GM21619 (cell line): Measurements from ENCODE around the gene IFITM10.

Experiments
- ATAC-seq: cut with Tn5 transposase; IDR thresholded peaks from one replicate; pipeline ENCODE4 v1.9.1; 2021; ENCODE audit not compliant: unreplicated experiment

IFITM10 gene

GRCh38 chr11:1750481-1750839 lies at the start of gene IFITM10:
Gene IFITM10 (minus strand): TSS chr11:1750595. CDS start chr11:1750442, 153 bp downstream.
- no peak for ATAC-seq

- no peak for ATAC-seq
These were observed 47.2 kb upstream of the IFITM10 start for GRCh38 chr11:1797391-1798125.

GRCh38 chr11:1796413-1797011 lies 46.1 kb upstream of the IFITM10 start:
- ATAC-seq: no peak

GRCh38 chr11:1793081-1793480 lies 42.7 kb upstream of the IFITM10 start:
- no peak for ATAC-seq

- no peak for ATAC-seq
These were observed 42.1 kb upstream of the IFITM10 start for GRCh38 chr11:1792461-1792860.

- no peak for ATAC-seq
These were observed 41.5 kb upstream of the IFITM10 start for GRCh38 chr11:1791912-1792311.

GRCh38 chr11:1786466-1786865 lies 36.1 kb upstream of the IFITM10 start:
- ATAC-seq: no peak

- no peak for ATAC-seq
These were observed 35.5 kb upstream of the IFITM10 start for GRCh38 chr11:1785749-1786413.

GRCh38 chr11:1784761-1785650 lies 34.6 kb upstream of the IFITM10 start:
- no peak for ATAC-seq

GRCh38 chr11:1783725-1784529 lies 33.5 kb upstream of the IFITM10 start:
- no peak for ATAC-seq

GRCh38 chr11:1782831-1783724 lies 32.7 kb upstream of the IFITM10 start:
- no peak for ATAC-seq

- ATAC-seq: no peak
These were observed 31.7 kb upstream of the IFITM10 start for GRCh38 chr11:1782031-1782590.

- no peak for ATAC-seq
These were observed 31.2 kb upstream of the IFITM10 start for GRCh38 chr11:1781593-1781975.

GRCh38 chr11:1780700-1781592 lies 30.6 kb upstream of the IFITM10 start:
- no peak for ATAC-seq

- no peak for ATAC-seq
These were observed 29.7 kb upstream of the IFITM10 start for GRCh38 chr11:1779806-1780699.

- no peak for ATAC-seq
These were observed 28.8 kb upstream of the IFITM10 start for GRCh38 chr11:1779034-1779805.
